ENCODE results near the gene MBD5. TPM values are rescaled to one million over a fixed set of nuclear protein-coding genes. Genes with fewer than 3 reads are reported as not detected.

Gene MBD5
- total RNA-seq, 4 donors from 2014 or later = 15.4 to 43.0 (median 18.4) TPM

- no peak for TF ChIP-seq CTCF (IDR thresholded peaks at IDR 0.05)
- no peak for ATAC-seq (ENCODE audit: low FRiP score)
- DNase-seq (ENCODE audit: low spot score) = no peak
These were observed 87.5 kb downstream of the MBD5 start for GRCh38 chr2:148108385-148108784.

GRCh38 chr2:148110184-148110583 lies 89.3 kb downstream of the MBD5 start:
- TF ChIP-seq CTCF (IDR thresholded peaks at IDR 0.05) = no peak
- no peak for ATAC-seq (ENCODE audit: low FRiP score)
- no peak for DNase-seq (ENCODE audit: low spot score)

GRCh38 chr2:148122788-148123187 lies 101.9 kb downstream of the MBD5 start:
- ATAC-seq (ENCODE audit: low FRiP score) = no peak
- DNase-seq (ENCODE audit: low spot score) = no peak
- TF ChIP-seq CTCF (IDR thresholded peaks at IDR 0.05) = no peak

GRCh38 chr2:148124271-148124670 lies 103.4 kb downstream of the MBD5 start:
- DNase-seq (ENCODE audit: low spot score) (no peak), ATAC-seq (ENCODE audit: low FRiP score) (no peak)
- no peak for TF ChIP-seq CTCF (IDR thresholded peaks at IDR 0.05)

GRCh38 chr2:148130581-148130980 lies 109.7 kb downstream of the MBD5 start:
- no peak for TF ChIP-seq CTCF (IDR thresholded peaks at IDR 0.05)
- DNase-seq (ENCODE audit: low spot score) (no peak), ATAC-seq (ENCODE audit: low FRiP score) (no peak)

- ATAC-seq (ENCODE audit: low FRiP score) (no peak), DNase-seq (ENCODE audit: low spot score) (no peak)
- TF ChIP-seq CTCF (IDR thresholded peaks at IDR 0.05) = no peak
These were observed 111.5 kb downstream of the MBD5 start for GRCh38 chr2:148132412-148132811.

- TF ChIP-seq CTCF (IDR thresholded peaks at IDR 0.05) = no peak
- no peak for ATAC-seq (ENCODE audit: low FRiP score)
- DNase-seq (ENCODE audit: low spot score) = no peak
These were observed 114.8 kb downstream of the MBD5 start for GRCh38 chr2:148135705-148136104.

Measured in omental fat pad (tissue), 4 donors.